ENCODE results near the gene PAQR4.

The PAQR4 gene

GRCh38 chr16:3020604-3021448, 51.7 kb downstream of the PAQR4 start:
- peak in 1 of 2 donors; percentile 23 for DNase-seq (ENCODE audit: low read depth in 1 of 2, low spot score in 1 of 2)

- peak in 1 of 2 donors; percentile 84 for DNase-seq (ENCODE audit: low read depth in 1 of 2, low spot score in 1 of 2)
These were observed 52.5 kb downstream of the PAQR4 start for GRCh38 chr16:3021449-3022207.

- DNase-seq (ENCODE audit: low read depth in 1 of 2, low spot score in 1 of 2) = peak; percentile 82 to 84
These were observed 53.1 kb downstream of the PAQR4 start for GRCh38 chr16:3022208-3022683.

- no peak for DNase-seq (ENCODE audit: low read depth in 1 of 2, low spot score in 1 of 2)
These were observed 53.7 kb downstream of the PAQR4 start for GRCh38 chr16:3022684-3023414.
